ENCODE data around the gene APP. TPM values are rescaled to one million over a fixed set of nuclear protein-coding genes. Genes with fewer than 3 reads are reported as not detected.

APP gene
- total and polyA plus RNA-seq, 10 of the 15 experiments (the other 5 are each of a cell fraction or from before 2014, with no cell fraction given): 8.8 to 94.9 (median 51.0) TPM

DNA sequence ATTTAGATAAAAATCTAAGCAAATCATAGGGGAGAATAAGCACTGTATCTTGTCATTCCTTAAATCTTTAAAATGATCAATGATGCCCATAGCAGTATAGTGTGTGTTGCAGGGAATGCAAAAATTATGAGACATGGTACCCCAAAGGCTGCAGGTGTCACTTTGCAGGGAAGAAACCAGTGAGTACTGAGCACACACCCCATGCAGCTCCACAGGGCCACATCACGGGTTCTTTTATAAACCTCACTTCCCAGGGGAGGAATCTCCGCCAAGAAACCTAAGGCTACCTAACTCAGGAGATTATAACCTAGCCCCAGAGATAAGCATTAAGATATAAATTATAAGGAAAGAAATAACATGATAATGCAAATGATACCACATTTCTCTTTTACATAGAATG lies 115.6 kb downstream of the APP start:
- FAIRE-seq: no peak
- H3K9ac ChIP-seq (ENCODE audit: control insufficient read depth, insufficient read depth, low read length): no peak overlapping the region

More for the DNA sequence above, 115.6 kb downstream of the APP start:
- ChIA-PET POLR2A (no interaction called here), CTCF (interaction anchor here (0.8 kb wide), 1 partner anchor 27 kb away, joined by 3 read pairs; no protein-coding TSS in a partner anchor), RAD21 (ENCODE audit: unreplicated experiment) (no interaction called here), SMC1A (ENCODE audit: uncharacterized antibody, unreplicated experiment) (no interaction called here)
- H2AFZ ChIP-seq (ENCODE audit: control insufficient read depth, low read depth, low read length): no peak overlapping the region
- H3K27me3 ChIP-seq (replicated peaks in 1 of 2; ENCODE audit: control insufficient read depth in 2 of 2, insufficient read depth in 2 of 2, low read length in 1 of 2): no peaks in the 10 kb centered on the region
- no peak for DNase-seq (ENCODE audit: low read depth, low spot score)
- no TSS peak for BruUV-seq (replicated peaks)
- in situ Hi-C loops (cut with MboI): no loop called here
- H3K79me2 ChIP-seq (ENCODE audit: control insufficient read depth, insufficient read depth, low read length): no peaks in the 10 kb centered on the region
- H3K9me3 ChIP-seq (replicated peaks; ENCODE audit: control insufficient read depth, insufficient read depth, low read length): no peaks in the 10 kb centered on the region
- H3K27ac ChIP-seq (ENCODE audit: control insufficient read depth, insufficient read depth): no peak overlapping the region
- H3K4me3 ChIP-seq: no peak overlapping the region
- no peak for ATAC-seq
- H3K4me2 ChIP-seq (ENCODE audit: control insufficient read depth, insufficient read depth): no peak overlapping the region
- intact Hi-C loops (cut with micrococcal nuclease; ENCODE audit: unreplicated experiment): no loop called here
- 0% methylated on average over 2 of the region's 2 CpGs for WGBS (ENCODE audit: insufficient coverage, insufficient replicate concordance, low lambda C conversion rate, missing lambda C conversion rate)
- no peaks in the 10 kb centered on the region; a peak in 1 of 4 replicates for H3K36me3 ChIP-seq (ENCODE audit: control insufficient read depth in 2 of 2, insufficient read depth in 2 of 2, low read length in 1 of 2)
- no peaks in the 10 kb centered on the region for H4K20me1 ChIP-seq (ENCODE audit: control insufficient read depth, insufficient read depth)
- TF ChIP-seq SMAD1 (IDR thresholded peaks at IDR 0.05; ENCODE audit: low read depth, partially characterized antibody) (no peak), CHD2 (IDR thresholded peaks at IDR 0.05; ENCODE audit: borderline replicate concordance, low read depth, low read length) (no peak), EP300 (IDR thresholded peaks at IDR 0.05; ENCODE audit: borderline replicate concordance in 1 of 2, control insufficient read depth in 1 of 2, low read depth in 2 of 2, low read length in 2 of 2) (no peak), MYC (IDR thresholded peaks at IDR 0.05; ENCODE audit: insufficient read depth, insufficient read length, insufficient replicate concordance, low read length, severe bottlenecking) (no peak), POU2F2 (IDR thresholded peaks at IDR 0.05; ENCODE audit: borderline replicate concordance, low read depth, low read length) (no peak), YY1 (IDR thresholded peaks at IDR 0.05; ENCODE audit: low read depth, low read length) (no peak), SMAD5 (IDR thresholded peaks at IDR 0.05; ENCODE audit: low read depth) (no peak), IRF4 (IDR thresholded peaks at IDR 0.05; ENCODE audit: low read depth, low read length) (no peak), ZNF207 (IDR thresholded peaks at IDR 0.05; ENCODE audit: borderline replicate concordance) (no peak), HDGF (IDR thresholded peaks at IDR 0.05) (no peak), STAT3 (IDR thresholded peaks at IDR 0.05; ENCODE audit: low read depth, low read length) (no peak), JUND (IDR thresholded peaks at IDR 0.05; ENCODE audit: low read depth, low read length) (no peak), POLR2A (IDR thresholded peaks at IDR 0.05; ENCODE audit: low read depth, low read length) (no peak), FOXK2 (IDR thresholded peaks at IDR 0.05) (no peak), ETV6 (conservative IDR thresholded peaks at IDR 0.05 in 1 of 2, IDR thresholded peaks at IDR 0.05 in 1 of 2; ENCODE audit: borderline replicate concordance in 1 of 2, low read depth in 1 of 2) (no peak), RFX5 (IDR thresholded peaks at IDR 0.05; ENCODE audit: low read depth, low read length) (no peak)
- TF ChIP-seq, protein P1, sequence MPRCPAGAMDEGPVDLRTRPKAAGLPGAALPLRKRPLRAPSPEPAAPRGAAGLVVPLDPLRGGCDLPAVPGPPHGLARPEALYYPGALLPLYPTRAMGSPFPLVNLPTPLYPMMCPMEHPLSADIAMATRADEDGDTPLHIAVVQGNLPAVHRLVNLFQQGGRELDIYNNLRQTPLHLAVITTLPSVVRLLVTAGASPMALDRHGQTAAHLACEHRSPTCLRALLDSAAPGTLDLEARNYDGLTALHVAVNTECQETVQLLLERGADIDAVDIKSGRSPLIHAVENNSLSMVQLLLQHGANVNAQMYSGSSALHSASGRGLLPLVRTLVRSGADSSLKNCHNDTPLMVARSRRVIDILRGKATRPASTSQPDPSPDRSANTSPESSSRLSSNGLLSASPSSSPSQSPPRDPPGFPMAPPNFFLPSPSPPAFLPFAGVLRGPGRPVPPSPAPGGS (IDR thresholded peaks at IDR 0.05; ENCODE audit: borderline replicate concordance, insufficient read depth, low read depth, low read length, poor library complexity, severe bottlenecking): no peak
- TF ChIP-seq, protein P2, sequence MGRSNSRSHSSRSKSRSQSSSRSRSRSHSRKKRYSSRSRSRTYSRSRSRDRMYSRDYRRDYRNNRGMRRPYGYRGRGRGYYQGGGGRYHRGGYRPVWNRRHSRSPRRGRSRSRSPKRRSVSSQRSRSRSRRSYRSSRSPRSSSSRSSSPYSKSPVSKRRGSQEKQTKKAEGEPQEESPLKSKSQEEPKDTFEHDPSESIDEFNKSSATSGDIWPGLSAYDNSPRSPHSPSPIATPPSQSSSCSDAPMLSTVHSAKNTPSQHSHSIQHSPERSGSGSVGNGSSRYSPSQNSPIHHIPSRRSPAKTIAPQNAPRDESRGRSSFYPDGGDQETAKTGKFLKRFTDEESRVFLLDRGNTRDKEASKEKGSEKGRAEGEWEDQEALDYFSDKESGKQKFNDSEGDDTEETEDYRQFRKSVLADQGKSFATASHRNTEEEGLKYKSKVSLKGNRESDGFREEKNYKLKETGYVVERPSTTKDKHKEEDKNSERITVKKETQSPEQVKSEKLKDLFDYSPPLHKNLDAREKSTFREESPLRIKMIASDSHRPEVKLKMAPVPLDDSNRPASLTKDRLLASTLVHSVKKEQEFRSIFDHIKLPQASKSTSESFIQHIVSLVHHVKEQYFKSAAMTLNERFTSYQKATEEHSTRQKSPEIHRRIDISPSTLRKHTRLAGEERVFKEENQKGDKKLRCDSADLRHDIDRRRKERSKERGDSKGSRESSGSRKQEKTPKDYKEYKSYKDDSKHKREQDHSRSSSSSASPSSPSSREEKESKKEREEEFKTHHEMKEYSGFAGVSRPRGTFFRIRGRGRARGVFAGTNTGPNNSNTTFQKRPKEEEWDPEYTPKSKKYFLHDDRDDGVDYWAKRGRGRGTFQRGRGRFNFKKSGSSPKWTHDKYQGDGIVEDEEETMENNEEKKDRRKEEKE (IDR thresholded peaks at IDR 0.05): no peak
- H3K4me1 ChIP-seq (ENCODE audit: control insufficient read depth, insufficient read depth, low read length): no peaks in the 10 kb centered on the region

All from GM12878 (cell line).